ENCODE measurements around the gene GPR37.

Gene GPR37

DNA sequence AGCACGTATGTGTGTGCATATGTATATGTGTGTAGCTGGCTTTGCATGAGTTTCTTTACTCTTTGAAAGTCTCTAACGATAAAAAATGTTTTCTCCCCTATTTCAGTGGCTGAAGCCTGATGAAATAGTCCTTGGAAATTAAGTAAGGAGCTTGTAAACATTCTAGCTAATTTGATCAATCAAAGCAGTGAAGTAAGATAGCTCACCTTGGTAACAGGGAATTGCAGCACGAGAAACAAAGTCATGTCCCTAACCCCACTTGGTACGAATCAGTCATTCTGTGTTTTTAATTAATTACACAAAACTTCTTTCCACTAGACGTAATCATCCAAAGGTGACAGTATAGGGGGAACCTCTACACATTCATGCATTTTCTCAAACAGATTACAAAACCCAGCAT lies 41.5 kb downstream of the GPR37 start:
- DNase-seq, result no peak

DNA sequence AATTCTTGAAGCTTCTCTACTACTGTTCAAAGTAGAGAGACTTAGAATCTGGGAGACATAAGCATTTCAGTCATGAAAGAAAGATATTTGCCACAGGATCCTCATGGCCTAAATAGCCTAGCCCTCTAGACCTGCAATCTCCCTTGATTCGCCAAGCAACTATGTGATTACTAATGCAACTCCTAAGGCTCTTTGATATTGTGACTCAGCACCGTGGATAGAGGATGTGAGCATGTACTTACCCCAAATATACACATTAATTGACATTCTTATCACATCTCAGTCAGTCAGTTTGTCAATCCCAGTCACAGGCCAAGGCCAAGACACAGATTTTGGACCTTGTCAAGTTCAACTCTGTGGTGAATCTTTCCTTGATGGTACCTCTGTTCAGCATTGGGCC lies 42.6 kb downstream of the GPR37 start:
- no peak for DNase-seq

- no peak for DNase-seq
These were observed 43.3 kb downstream of the GPR37 start for GRCh38 chr7:124722292-124722691.

DNA sequence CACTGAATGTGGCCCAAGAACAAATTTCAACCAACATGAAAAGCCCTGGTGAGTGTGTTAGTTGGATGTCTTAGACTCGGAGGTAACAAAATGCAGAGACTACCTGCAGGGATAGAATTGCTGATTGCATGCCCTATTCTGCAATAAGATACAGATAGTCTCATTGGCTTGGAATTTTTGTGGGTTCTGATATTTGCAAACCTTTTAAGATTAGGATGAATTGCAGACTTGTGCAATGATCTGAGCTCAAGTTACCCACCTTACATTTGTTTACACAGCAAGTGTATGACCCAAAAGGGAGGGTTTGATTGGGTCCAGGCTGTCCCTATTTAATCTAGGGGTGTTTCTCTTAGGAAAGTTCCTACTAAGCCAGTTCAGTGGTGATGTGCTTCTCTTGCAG lies 45.4 kb downstream of the GPR37 start:
- no peak for DNase-seq

DNA sequence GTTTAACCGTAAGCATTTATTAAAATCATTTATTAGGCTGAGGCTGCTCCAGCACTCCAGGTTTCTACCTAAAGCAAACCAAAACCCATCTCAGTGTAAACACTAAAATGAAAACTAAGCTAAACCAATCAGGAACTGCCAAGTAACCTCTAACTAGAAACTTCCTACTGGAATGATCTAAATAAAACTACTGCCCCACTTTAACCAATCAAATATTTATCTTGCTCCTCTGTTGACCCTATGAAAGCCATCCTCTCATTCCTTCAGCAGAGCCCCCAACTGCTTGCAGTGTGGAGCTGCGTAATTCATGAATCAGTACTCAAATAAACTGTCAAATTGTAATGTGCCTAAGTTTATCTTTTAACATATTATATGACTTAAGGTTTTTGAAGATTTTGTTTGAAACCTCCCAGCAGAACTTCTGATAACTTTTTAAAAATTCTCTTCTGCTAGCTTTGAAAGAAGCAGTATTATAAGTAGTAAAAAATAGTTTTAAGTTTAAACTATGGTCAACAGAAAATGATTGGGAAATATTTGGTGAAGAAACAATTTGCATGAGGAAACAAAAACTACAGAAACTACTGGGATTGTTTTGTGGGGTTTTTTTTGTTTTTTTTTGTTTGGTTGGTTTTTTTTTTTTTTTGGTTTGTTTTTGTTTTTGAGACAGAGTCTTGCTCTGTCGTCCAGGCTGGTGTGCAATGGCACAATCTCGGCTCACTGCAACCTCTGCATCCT lies 47.4 kb downstream of the GPR37 start:
- DNase-seq, result no peak

- no peak for DNase-seq
These were observed 48.7 kb downstream of the GPR37 start for GRCh38 chr7:124716894-124717293.

GRCh38 chr7:124713086-124713485 lies 52.5 kb downstream of the GPR37 start:
- DNase-seq, result no peak

GRCh38 chr7:124712017-124712416 lies 53.6 kb downstream of the GPR37 start:
- DNase-seq, result no peak

GRCh38 chr7:124702385-124702784 lies 63.2 kb downstream of the GPR37 start:
- DNase-seq, result no peak

DNA sequence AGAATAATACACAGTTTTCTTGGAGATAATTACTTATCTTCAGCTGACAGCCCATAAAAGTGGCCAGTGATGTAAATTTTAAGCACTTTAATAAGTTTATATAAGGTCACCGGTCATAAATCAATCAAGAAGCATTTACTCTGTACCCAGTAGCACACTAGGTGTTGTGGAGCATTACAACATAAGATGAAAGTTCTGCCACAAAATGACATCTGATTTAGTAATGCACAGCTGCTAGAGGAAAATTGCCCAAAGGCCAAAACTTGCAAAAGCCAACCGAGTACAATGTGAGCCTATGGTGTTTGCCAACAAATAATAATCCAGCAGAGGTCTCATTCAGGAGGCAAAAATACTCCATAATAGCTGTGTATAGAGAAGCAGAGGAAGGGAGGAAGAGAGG lies 63.6 kb downstream of the GPR37 start:
- DNase-seq, result no peak

DNA sequence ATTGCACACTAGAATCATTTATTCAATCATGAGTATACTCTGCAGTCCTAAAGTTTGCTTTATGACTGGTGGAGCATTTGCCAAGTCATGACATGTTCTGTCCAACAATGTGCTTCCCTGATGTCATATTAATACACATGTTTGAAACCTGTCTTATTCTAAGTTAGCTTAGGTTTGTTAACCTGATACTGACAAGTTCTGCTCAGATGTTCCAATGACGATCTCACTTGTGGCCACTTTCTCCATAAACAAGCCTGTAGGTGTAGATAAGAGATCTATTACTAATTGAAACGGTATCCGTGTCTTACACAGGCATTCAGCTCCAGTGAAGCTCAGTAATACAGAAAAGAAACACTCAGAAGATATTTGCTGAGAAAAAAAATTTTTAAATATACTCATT lies 64.9 kb downstream of the GPR37 start:
- no peak for DNase-seq

DNA sequence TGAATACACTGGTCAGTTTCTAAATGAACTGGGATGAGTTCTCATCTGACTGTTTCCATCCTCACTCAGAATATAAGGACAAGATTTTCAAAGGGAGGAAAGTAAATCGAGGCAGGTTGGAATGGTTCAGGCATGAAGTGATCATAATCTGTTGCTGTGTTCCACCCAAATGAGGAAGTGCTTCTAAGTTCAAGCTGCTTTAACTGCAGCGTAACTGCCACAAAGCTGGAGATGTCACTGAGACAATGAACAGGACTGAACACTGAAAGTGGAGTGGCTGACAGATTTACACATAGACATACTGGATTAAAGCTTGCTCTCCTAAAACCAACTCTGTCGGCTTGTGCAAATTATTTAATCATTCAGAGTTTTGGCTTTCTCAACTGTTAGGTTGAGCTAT lies 66.6 kb downstream of the GPR37 start:
- DNase-seq, result no peak

GRCh38 chr7:124697746-124698145 lies 67.8 kb downstream of the GPR37 start:
- DNase-seq, result no peak
